Measurements from ENCODE around the gene OARD1.

DNA sequence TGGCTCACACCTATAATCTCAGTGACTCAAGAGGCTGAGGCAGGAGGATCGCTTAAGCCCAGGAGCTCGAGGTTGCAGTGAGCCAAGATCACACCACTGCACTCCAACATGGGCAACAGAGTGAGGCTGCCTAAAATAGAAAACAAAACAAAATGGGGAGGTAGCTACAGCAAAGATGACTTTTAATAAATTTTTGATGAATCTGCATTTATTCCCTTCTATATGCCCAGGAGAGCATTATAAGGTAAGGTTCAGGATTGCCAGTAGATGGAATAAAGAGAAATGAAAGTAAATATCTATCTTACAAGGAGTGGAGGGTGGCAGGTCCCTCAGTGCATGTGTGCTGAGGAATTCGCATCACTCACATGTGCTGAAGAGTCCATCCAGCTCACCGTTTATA, 57.4 kb downstream of the OARD1 start:
- TF ChIP-seq, protein P1, sequence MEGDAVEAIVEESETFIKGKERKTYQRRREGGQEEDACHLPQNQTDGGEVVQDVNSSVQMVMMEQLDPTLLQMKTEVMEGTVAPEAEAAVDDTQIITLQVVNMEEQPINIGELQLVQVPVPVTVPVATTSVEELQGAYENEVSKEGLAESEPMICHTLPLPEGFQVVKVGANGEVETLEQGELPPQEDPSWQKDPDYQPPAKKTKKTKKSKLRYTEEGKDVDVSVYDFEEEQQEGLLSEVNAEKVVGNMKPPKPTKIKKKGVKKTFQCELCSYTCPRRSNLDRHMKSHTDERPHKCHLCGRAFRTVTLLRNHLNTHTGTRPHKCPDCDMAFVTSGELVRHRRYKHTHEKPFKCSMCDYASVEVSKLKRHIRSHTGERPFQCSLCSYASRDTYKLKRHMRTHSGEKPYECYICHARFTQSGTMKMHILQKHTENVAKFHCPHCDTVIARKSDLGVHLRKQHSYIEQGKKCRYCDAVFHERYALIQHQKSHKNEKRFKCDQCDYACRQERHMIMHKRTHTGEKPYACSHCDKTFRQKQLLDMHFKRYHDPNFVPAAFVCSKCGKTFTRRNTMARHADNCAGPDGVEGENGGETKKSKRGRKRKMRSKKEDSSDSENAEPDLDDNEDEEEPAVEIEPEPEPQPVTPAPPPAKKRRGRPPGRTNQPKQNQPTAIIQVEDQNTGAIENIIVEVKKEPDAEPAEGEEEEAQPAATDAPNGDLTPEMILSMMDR (IDR thresholded peaks at IDR 0.05): no peak
- no peak for TF ChIP-seq RCOR1 (IDR thresholded peaks at IDR 0.05; ENCODE audit: low read length)
- no peak for TF ChIP-seq TAF1 (IDR thresholded peaks at IDR 0.05; ENCODE audit: borderline replicate concordance, low read depth, low read length)
- no peak for TF ChIP-seq FOSL2 (IDR thresholded peaks at IDR 0.05; ENCODE audit: borderline replicate concordance, low read depth)
- TF ChIP-seq RFX5 (IDR thresholded peaks at IDR 0.05; ENCODE audit: low read length): no peak
- TF ChIP-seq, protein P2, sequence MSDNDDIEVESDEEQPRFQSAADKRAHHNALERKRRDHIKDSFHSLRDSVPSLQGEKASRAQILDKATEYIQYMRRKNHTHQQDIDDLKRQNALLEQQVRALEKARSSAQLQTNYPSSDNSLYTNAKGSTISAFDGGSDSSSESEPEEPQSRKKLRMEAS (IDR thresholded peaks at IDR 0.05; ENCODE audit: low read depth): no peak
- no peak for TF ChIP-seq NFIC (IDR thresholded peaks at IDR 0.05; ENCODE audit: borderline replicate concordance)
- no peak for TF ChIP-seq EZH2phosphoT487 (IDR thresholded peaks at IDR 0.05; ENCODE audit: borderline replicate concordance, low read depth)
- TF ChIP-seq RAD21 (IDR thresholded peaks at IDR 0.05; ENCODE audit: low read length): no peak
- TF ChIP-seq FOXM1 (IDR thresholded peaks at IDR 0.05; ENCODE audit: low read depth): no peak
- TF ChIP-seq CHD2 (IDR thresholded peaks at IDR 0.05; ENCODE audit: low read length, partially characterized antibody): no peak
- TF ChIP-seq ELF1 (IDR thresholded peaks at IDR 0.05): no peak
- no peak for TF ChIP-seq FOXJ3 (CRISPR knock-in tag; IDR thresholded peaks at IDR 0.05)
- no peak for TF ChIP-seq SMC3 (IDR thresholded peaks at IDR 0.05; ENCODE audit: low read depth, low read length)
